H1 (cell line): Measurements from ENCODE around the gene CA14. TPM values are rescaled to one million over a fixed set of nuclear protein-coding genes. Genes with fewer than 3 reads are reported as not detected.

Source experiments
- CTCF ChIA-PET: fragments of 300-600 bp; sonication (Branson Sonifier 250); formaldehyde crosslinking; loops from one replicate; lab custom pipeline; 2021; ENCODE audit not compliant: partially characterized antibody; lab: Charles Lee
- POLR2A ChIA-PET: fragments of 300-600 bp; sonication (Branson Sonifier 250); formaldehyde crosslinking; loops from one replicate; lab custom pipeline; 2021; ENCODE audit warnings: inconsistent platforms; ENCODE audit not compliant: partially characterized antibody; lab: Charles Lee
- DNase-seq, 2 experiments: peaks; one replicate each; pipeline versions ENCODE4 v3.0.0 to v3.0.0-alpha.2; 2010 to 2022; ENCODE audit warnings: low spot score in 2 of 2, low read depth in 1 of 2, mixed read lengths in 1 of 2
- FAIRE-seq: peaks from 2 replicates; lab custom pipeline; 2011; peaks lifted over from hg19 to GRCh38; lab: Jason Lieb, UNC
- H2AFZ ChIP-seq: 2 replicates; pipeline ENCODE4 v1.8.1; 2012; ENCODE audit warnings: low read length, inconsistent platforms
- H2AK5ac ChIP-seq: 2 replicates; pipeline ENCODE4 v1.6.1; 2013; ENCODE audit warnings: low read depth, low read length
- H2BK120ac ChIP-seq: replicated peaks from 2 replicates; pipeline ENCODE3; 2013; ENCODE audit warnings: low read depth, low read length, inconsistent platforms
- H2BK12ac ChIP-seq: 2 replicates; pipeline ENCODE4 v1.6.1; 2013; ENCODE audit warnings: low read depth, low read length
- H2BK15ac ChIP-seq: 2 replicates; pipeline ENCODE4 v1.6.1; 2013; ENCODE audit warnings: low read length
- H2BK20ac ChIP-seq: 2 replicates; pipeline ENCODE4 v1.6.1; 2013; ENCODE audit warnings: low read length
- H2BK5ac ChIP-seq: 2 replicates; pipeline ENCODE4 v1.6.1; 2013; ENCODE audit warnings: low read depth, low read length
- H3K14ac ChIP-seq: 2 replicates; pipeline ENCODE4 v1.6.1; 2013; ENCODE audit warnings: inconsistent platforms; ENCODE audit not compliant: insufficient read length
- H3K18ac ChIP-seq: 2 replicates; pipeline ENCODE4 v1.6.1; 2013; ENCODE audit warnings: low read length; ENCODE audit errors: extremely low read depth
- H3K23ac ChIP-seq: 2 replicates; pipeline ENCODE4 v1.6.1; 2013; ENCODE audit warnings: inconsistent platforms; ENCODE audit not compliant: insufficient read length
- H3K23me2 ChIP-seq: 2 replicates; pipeline ENCODE4 v1.6.1; 2013; ENCODE audit warnings: low read depth, low read length
- H3K27ac ChIP-seq: 2 replicates; pipeline ENCODE4 v1.6.1; 2011; ENCODE audit warnings: low read depth, low read length, inconsistent platforms
- H3K27me3 ChIP-seq, 4 experiments: replicated peaks in 1 of 4; 1 replicate in 1 of 4; 2 replicates in 3 of 4; pipeline versions ENCODE4 v1.6.1 to v1.8.1; 2011 to 2013; ENCODE audit warnings: low read length in 3 of 4, mild to moderate bottlenecking in 3 of 4, inconsistent platforms in 2 of 4, mixed read lengths in 2 of 4, moderate library complexity in 1 of 4; ENCODE audit not compliant: control insufficient read depth in 3 of 4, insufficient read depth in 3 of 4; ENCODE audit errors: extremely low read depth in 1 of 4
- H3K36me3 ChIP-seq, 4 experiments: 2 replicates each; pipeline versions ENCODE4 v1.6.1 to v1.8.1; 2011 to 2013; ENCODE audit warnings: mild to moderate bottlenecking in 4 of 4, low read length in 3 of 4, moderate library complexity in 2 of 4, control low read depth in 1 of 4, inconsistent platforms in 1 of 4; ENCODE audit not compliant: insufficient read depth in 4 of 4, control insufficient read depth in 2 of 4
- H3K4ac ChIP-seq: replicated peaks from 2 replicates; pipeline ENCODE3; 2013; ENCODE audit warnings: low read length, low read depth, mixed read lengths, inconsistent platforms; ENCODE audit not compliant: insufficient read length
- H3K4me1 ChIP-seq, 4 experiments: replicated peaks in 1 of 4; 1 replicate in 1 of 4; 2 replicates in 3 of 4; pipeline versions ENCODE4 v1.6.1 to v1.8.1; 2011 to 2013; ENCODE audit warnings: low read length in 3 of 4, inconsistent platforms in 2 of 4, mixed read lengths in 1 of 4; ENCODE audit not compliant: insufficient read depth in 4 of 4, control insufficient read depth in 3 of 4
- H3K4me2 ChIP-seq, 2 experiments: 2 replicates each; pipeline versions ENCODE4 v1.6.1 to v1.8.1; 2011 to 2013; ENCODE audit warnings: low read depth in 2 of 2, low read length in 2 of 2, control low read depth in 1 of 2, inconsistent platforms in 1 of 2, mild to moderate bottlenecking in 1 of 2; ENCODE audit not compliant: insufficient read depth in 1 of 2
- H3K4me3 ChIP-seq, 4 experiments: fragments of 200-600, 300-600 bp in 1 of 4; sonication (generic), shearing (Covaris generic), sonication (Bioruptor Twin) in 1 of 4; 2 replicates each; pipeline versions ENCODE4 v1.5.1 to v1.8.1; 2011 to 2016; ENCODE audit warnings: low read length in 4 of 4, low read depth in 3 of 4, control low read depth in 2 of 4, inconsistent platforms in 2 of 4, mild to moderate bottlenecking in 2 of 4, mixed read lengths in 1 of 4, moderate library complexity in 1 of 4; ENCODE audit not compliant: insufficient read depth in 2 of 4; ENCODE audit errors: extremely low read depth in 1 of 4
- H3K56ac ChIP-seq: replicated peaks from 2 replicates; pipeline ENCODE3; 2013; ENCODE audit warnings: low read depth, mild to moderate bottlenecking, mixed read lengths, low read length, inconsistent platforms; ENCODE audit not compliant: insufficient read length
- H3K79me1 ChIP-seq: 2 replicates; pipeline ENCODE4 v1.6.1; 2013; ENCODE audit warnings: low read depth, low read length, control low read depth
- H3K79me2 ChIP-seq, 2 experiments: 2 replicates each; pipeline versions ENCODE4 v1.6.1 to v1.8.1; 2012 to 2013; ENCODE audit warnings: low read length in 2 of 2, mild to moderate bottlenecking in 2 of 2, inconsistent platforms in 1 of 2; ENCODE audit not compliant: insufficient read depth in 2 of 2, control insufficient read depth in 1 of 2
- H3K9ac ChIP-seq, 4 experiments: replicated peaks in 1 of 4; 1 replicate in 1 of 4; 2 replicates in 3 of 4; pipeline versions ENCODE4 v1.6.1 to v1.8.1; 2011 to 2013; ENCODE audit warnings: low read depth in 3 of 4, low read length in 3 of 4, control low read depth in 2 of 4, mild to moderate bottlenecking in 2 of 4, moderate library complexity in 2 of 4, inconsistent platforms in 1 of 4; ENCODE audit errors: extremely low read depth in 1 of 4
- H3K9me3 ChIP-seq, 2 experiments: 2 replicates each; pipeline versions ENCODE4 v1.6.1 to v1.8.1; 2012 to 2013; ENCODE audit warnings: mild to moderate bottlenecking in 2 of 2, moderate library complexity in 2 of 2, control low read depth in 1 of 2, inconsistent platforms in 1 of 2, low read depth in 1 of 2, low read length in 1 of 2, mixed read lengths in 1 of 2; ENCODE audit not compliant: insufficient read depth in 2 of 2
- H4K20me1 ChIP-seq, 2 experiments: replicated peaks in 1 of 2; 2 replicates each; pipeline versions ENCODE3 to v1.8.1; 2011 to 2013; ENCODE audit warnings: inconsistent platforms in 2 of 2, low read length in 2 of 2, mild to moderate bottlenecking in 1 of 2; ENCODE audit not compliant: insufficient read depth in 2 of 2, control insufficient read depth in 1 of 2
- H4K5ac ChIP-seq: 2 replicates; pipeline ENCODE4 v1.6.1; 2013; ENCODE audit warnings: low read length, low read depth, mixed read lengths, inconsistent platforms; ENCODE audit not compliant: insufficient read length
- H4K8ac ChIP-seq: 2 replicates; pipeline ENCODE4 v1.8.0; 2013; ENCODE audit warnings: mild to moderate bottlenecking, moderate library complexity, low read length, inconsistent platforms; ENCODE audit not compliant: insufficient read depth; ENCODE audit errors: extremely low read depth
- H4K91ac ChIP-seq: replicated peaks from 2 replicates; pipeline ENCODE3; 2013; ENCODE audit warnings: low read length, mixed read lengths, inconsistent platforms; ENCODE audit not compliant: insufficient read length
- CTCF ChIP-seq, 3 experiments: IDR thresholded peaks; 1 replicate in 2 of 3; 2 replicates in 1 of 3; pipeline versions ENCODE4 v1.5.1 to v1.6.1; 2011; ENCODE audit warnings: low read length in 3 of 3, mild to moderate bottlenecking in 3 of 3, inconsistent platforms in 2 of 3, low read depth in 1 of 3, moderate library complexity in 1 of 3; ENCODE audit not compliant: insufficient read depth in 1 of 3; ENCODE audit errors: control extremely low read depth in 1 of 3
- HDAC2 ChIP-seq, 2 experiments: fragments of 300-600 bp in 1 of 2; sonication (generic) in 1 of 2; IDR thresholded peaks; 2 replicates each; pipeline ENCODE4 v1.6.1; 2011 to 2012; ENCODE audit warnings: low read depth in 2 of 2, low read length in 2 of 2, mild to moderate bottlenecking in 2 of 2, moderate library complexity in 2 of 2, borderline replicate concordance in 1 of 2, inconsistent platforms in 1 of 2
- KDM4A ChIP-seq: IDR thresholded peaks from one replicate; pipeline ENCODE4 v1.7.1; 2012; ENCODE audit warnings: low read depth, mild to moderate bottlenecking, moderate library complexity, low read length, inconsistent platforms; ENCODE audit not compliant: severe bottlenecking
- MAFK ChIP-seq: IDR thresholded peaks from 2 replicates; pipeline ENCODE4 v1.6.1; 2012; ENCODE audit warnings: low read depth, mild to moderate bottlenecking, improper control_type of control experiment, low read length
- MAX ChIP-seq: IDR thresholded peaks from 2 replicates; pipeline ENCODE4 v1.6.1; 2012; ENCODE audit warnings: inconsistent platforms
- NANOG ChIP-seq: IDR thresholded peaks from 2 replicates; pipeline ENCODE4 v1.6.1; 2011; ENCODE audit warnings: low read length, low read depth, mild to moderate bottlenecking, inconsistent platforms; ENCODE audit not compliant: insufficient read depth, poor library complexity, severe bottlenecking
- SP1 ChIP-seq: IDR thresholded peaks from 2 replicates; pipeline ENCODE4 v1.6.1; 2011; ENCODE audit warnings: low read depth, low read length
- WGBS, 2 experiments: shearing (Covaris generic) in 1 of 2; methylation state at CpG; one replicate each; pipeline versions ENCODE4 v1.1.6 to v1.1.7; 2013 to 2015; ENCODE audit warnings: low lambda C conversion rate in 2 of 2, mixed read lengths in 2 of 2, inconsistent platforms in 1 of 2, low coverage in 1 of 2, missing lambda C conversion rate in 1 of 2; ENCODE audit not compliant: insufficient replicate concordance in 2 of 2, insufficient coverage in 1 of 2, insufficient read length in 1 of 2; ENCODE audit errors: extremely low coverage in 1 of 2, missing lambda C conversion rate in 1 of 2; 5-methylcytosine and 5-hydroxymethylcytosine counted together
- polyA plus RNA-seq, 7 experiments: library from polyadenylated mRNA; depleted of rRNA in 3 of 7; stranded (reverse) in 5 of 7; unstranded in 2 of 7; fragments of >200 nt in 5 of 7; fragments of 200-250 nt in 2 of 7; gene quantifications; 1 replicate in 5 of 7; 2 replicates in 1 of 7; 4 replicates in 1 of 7; pipeline versions ENCODE4 v1.2.1 to v1.2.3, GENCODE V29; 2011 to 2013; ENCODE audit warnings: missing spikeins in 2 of 7, mixed read lengths in 2 of 7
- total RNA-seq: library from RNA; stranded (reverse); fragmentation: NEBNext Ultra II Directional; extraction: Animal tissue kit (Norgen Biotek cat#: 25700); gene quantifications from 2 replicates; pipeline ENCODE4 v1.2.1, GENCODE V29; 2021

The CA14 gene
- total and polyA plus RNA-seq, 2 of the 8 experiments (the other 6 are each of a cell fraction or from before 2014, with no cell fraction given): 52.3 to 105 TPM

- peak overlapping the region; percentile 96 for H2BK20ac ChIP-seq
- H4K5ac ChIP-seq: peak overlapping the region; percentile 64
- peak overlapping the region; percentile 95 for H3K27ac ChIP-seq
- H3K14ac ChIP-seq: peak overlapping the region; percentile 89
- H2AFZ ChIP-seq: no peak overlapping the region
- peak overlapping the region; percentile 78 to 99 for H3K4me2 ChIP-seq
- H3K23me2 ChIP-seq: peaks cover 36% of the 10 kb centered on the region
- peak overlapping the region; percentile 81; the same call in 1 of the 2 replicates for H4K8ac ChIP-seq
- peak overlapping the region; percentile 95 for H3K4ac ChIP-seq
- H3K56ac ChIP-seq: peak overlapping the region; percentile 67
- no peaks in the 10 kb centered on the region for H3K27me3 ChIP-seq
- peak overlapping the region; percentile 99 for H2BK12ac ChIP-seq
- POLR2A ChIA-PET: interaction anchor here (0.5 to 19.4 kb wide), 28 partner anchors 9 to 725 kb away, joined by 3 to 535 read pairs (median 6); partner anchors contain the start of genes ANP32E, ANXA9, APH1A and C1orf54
- WGBS, 2 experiments: 5% methylated on average over 14 of the region's 14 CpGs; no CpG with 5 or more reads in 1 of the 2 experiments
- CTCF ChIA-PET: interaction anchor here (0.6 to 17.5 kb wide), 16 partner anchors 11 to 276 kb away, joined by 3 to 326 read pairs (median 6); partner anchors contain the start of genes APH1A, C1orf54 and CIART
- H3K4me3 ChIP-seq: peak overlapping the region; percentile 70 to 82 (median 80)
- no peak for FAIRE-seq
- H2BK120ac ChIP-seq: peak overlapping the region; percentile 97
- no peaks in the 10 kb centered on the region for H4K20me1 ChIP-seq
- DNase-seq: peak in 1 of 2 experiments; percentile 70
- peak overlapping the region; percentile 96 for H4K91ac ChIP-seq
- H2AK5ac ChIP-seq: peak overlapping the region; percentile 99
- peak overlapping the region; percentile 98 for H2BK5ac ChIP-seq
- no peak overlapping the region for H3K23ac ChIP-seq
- peaks cover 2 to 8% (median 4%) of the 10 kb centered on the region in 4 experiments; a peak in 5 of 8 replicates for H3K36me3 ChIP-seq
- peak overlapping the region; percentile 100 for H2BK15ac ChIP-seq
- peak overlapping the region in 3 of 4 experiments; percentile 67 to 83 (median 80); a peak in 6 of 7 replicates for H3K9ac ChIP-seq
- H3K4me1 ChIP-seq: peaks cover 0 to 20% (median 14%) of the 10 kb centered on the region in 4 experiments; a peak in 6 of 7 replicates
- H3K79me1 ChIP-seq: peaks cover 5% of the 10 kb centered on the region; the same call in 1 of the 2 replicates
- no peaks in the 10 kb centered on the region for H3K9me3 ChIP-seq
- peak overlapping the region; percentile 100 for H3K18ac ChIP-seq
- peaks cover 4 to 25% of the 10 kb centered on the region in 2 experiments for H3K79me2 ChIP-seq
- TF ChIP-seq HDAC2 (IDR thresholded peaks at IDR 0.05; ENCODE audit: borderline replicate concordance in 1 of 2, low read depth in 2 of 2, low read length in 2 of 2): 0 out of 4 replicates have a peak, but pooled peaks of 1 of the 2 experiments have one; percentile 38
- peak; percentile 70 for TF ChIP-seq MAX
- TF ChIP-seq KDM4A: peak; percentile 12
- no peak for TF ChIP-seq MAFK
- TF ChIP-seq CTCF (IDR thresholded peaks at IDR 0.05; ENCODE audit: control extremely low read depth in 1 of 3, insufficient read depth in 1 of 3, low read depth in 1 of 3, low read length in 3 of 3): no peak
- TF ChIP-seq NANOG: no peak
- no peak; the same call in 1 of the 2 replicates for TF ChIP-seq SP1
These were observed 826 bp upstream of the CA14 start for GRCh38 chr1:150256554-150257341.
